Stimulated activated naive CD8-positive, alpha-beta T cell treated with anti-CD3 and anti-CD28 coated beads, Interleukin-15, amount 100 ng/mL, for 72 hours (primary cell): ENCODE data around the gene ARHGEF7.

Experiments
- ATAC-seq: fragments of 150-1000 bp; cut with Tn5 transposase; 2 replicates; pipeline ENCODE4 v1.10.0; 2021; ENCODE audit warnings: mild to moderate bottlenecking, moderate library complexity
- DNase-seq, 2 donors: peaks; one replicate each; pipeline ENCODE4 v3.0.0; 2021 to 2022
- H3K27ac Mint-ChIP-seq, 2 donors: one replicate each; pipeline ENCODE4 v1.8.0; 2022; ENCODE audit warnings: mild to moderate bottlenecking in 2 of 2, mixed read lengths in 2 of 2, moderate library complexity in 2 of 2
- H3K27me3 Mint-ChIP-seq: one replicate; pipeline ENCODE4 v1.8.0; 2022; ENCODE audit warnings: mixed read lengths
- H3K4me1 Mint-ChIP-seq: one replicate; pipeline ENCODE4 v1.8.0; 2022; ENCODE audit warnings: mild to moderate bottlenecking, mixed read lengths
- H3K4me3 Mint-ChIP-seq, 2 donors: one replicate each; pipeline ENCODE4 v1.8.0; 2022; ENCODE audit warnings: mild to moderate bottlenecking in 2 of 2, mixed read lengths in 2 of 2, moderate library complexity in 1 of 2
- H3K9me3 Mint-ChIP-seq, 2 donors: one replicate each; pipeline ENCODE4 v1.8.0; 2022; ENCODE audit warnings: mixed read lengths in 2 of 2

The ARHGEF7 gene

DNA sequence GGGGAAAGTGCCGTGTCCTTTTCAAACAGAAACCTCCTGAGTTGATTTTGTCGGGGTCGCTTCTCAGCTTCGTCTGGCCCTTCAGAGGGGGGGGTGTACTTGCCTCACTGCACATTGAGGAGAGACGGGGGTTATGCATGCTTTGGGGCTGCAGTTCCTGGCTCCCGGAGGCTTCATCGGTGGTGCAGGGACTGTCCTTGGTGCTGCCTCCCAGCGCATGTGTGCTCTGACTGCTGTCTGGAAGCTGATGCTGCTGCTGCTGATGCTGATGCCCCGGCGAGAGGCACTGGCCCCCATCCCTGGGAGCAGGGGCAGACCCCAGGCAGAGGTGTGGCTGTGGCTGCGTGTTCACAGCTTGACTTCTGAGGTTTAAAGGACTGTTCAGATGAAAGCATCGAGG is 91.0 kb downstream of the ARHGEF7 start:
- ATAC-seq, result no peak
- Mint-ChIP-seq H3K9me3 (no peaks in the 10 kb centered on the region), H3K4me1 (peaks cover 81% of the 10 kb centered on the region), H3K27me3 (no peaks in the 10 kb centered on the region), H3K27ac (no peak overlapping the region), H3K4me3 (no peak overlapping the region)
- DNase-seq, result no peak

- no peak overlapping the region for H3K4me3 Mint-ChIP-seq
- DNase-seq, result no peak
- no peaks in the 10 kb centered on the region for H3K9me3 Mint-ChIP-seq
- H3K27ac Mint-ChIP-seq, result no peak overlapping the region
- H3K4me1 Mint-ChIP-seq, result peaks cover 69% of the 10 kb centered on the region
- no peaks in the 10 kb centered on the region for H3K27me3 Mint-ChIP-seq
- ATAC-seq, result no peak
Measured at GRCh38 chr13:111209613-111210012, 94.5 kb downstream of the ARHGEF7 start.

- no peak overlapping the region for H3K4me3 Mint-ChIP-seq
Measured at GRCh38 chr13:111210091-111210490, 95.0 kb downstream of the ARHGEF7 start.

DNA sequence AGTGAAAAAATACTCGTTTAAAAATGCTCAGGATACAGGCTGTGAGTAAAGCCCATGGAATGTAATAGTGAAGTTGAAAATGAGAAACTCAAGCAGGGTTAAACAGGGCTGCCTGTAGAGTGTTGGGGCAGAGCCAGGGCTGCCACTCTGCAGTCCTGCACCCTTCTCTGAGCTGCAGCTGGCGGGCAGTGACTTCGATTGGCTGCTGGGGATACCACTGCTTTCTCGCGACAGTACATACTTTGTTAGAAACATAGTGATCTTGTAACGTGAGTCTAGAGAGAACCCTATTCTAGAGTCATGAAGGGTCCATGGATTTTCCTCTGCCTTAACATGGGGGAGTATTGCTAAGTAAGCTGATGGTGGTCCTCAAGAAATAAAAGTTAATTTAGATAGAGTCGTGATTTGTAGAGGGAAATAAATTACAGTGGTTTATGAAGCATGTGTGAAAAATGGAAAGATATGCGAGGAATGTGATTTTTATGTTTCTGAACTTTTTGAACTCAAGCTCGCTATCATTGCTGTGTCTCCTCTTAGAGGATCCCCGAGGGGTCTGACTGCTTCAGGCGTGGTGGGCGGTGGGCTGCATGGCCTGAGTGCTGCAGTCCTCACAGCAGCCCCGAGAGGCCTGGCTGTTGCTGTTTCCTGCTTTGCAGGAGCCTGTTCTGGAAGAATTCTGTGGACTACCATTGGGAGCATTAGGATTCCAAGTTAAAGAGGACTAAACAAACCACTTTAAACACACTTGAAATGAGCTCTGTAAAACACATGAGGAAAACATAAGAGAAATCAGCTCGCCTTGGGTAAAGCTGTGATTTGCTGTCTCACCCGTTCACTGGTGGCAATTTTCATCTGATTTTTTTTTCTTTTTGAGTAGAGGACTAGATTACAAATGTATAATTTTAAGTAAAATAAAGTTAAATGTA is 95.7 kb downstream of the ARHGEF7 start:
- H3K9me3 Mint-ChIP-seq, result no peaks in the 10 kb centered on the region

More at GRCh38 chr13:111210091-111210490, 95.0 kb downstream of the ARHGEF7 start:
- DNase-seq (no peak), ATAC-seq (no peak)
- no peak overlapping the region for H3K27ac Mint-ChIP-seq
- H3K9me3 Mint-ChIP-seq, result no peaks in the 10 kb centered on the region
- H3K4me1 Mint-ChIP-seq, result peaks cover 68% of the 10 kb centered on the region
- H3K27me3 Mint-ChIP-seq, result no peaks in the 10 kb centered on the region

GRCh38 chr13:111211789-111212516 is 96.8 kb downstream of the ARHGEF7 start:
- no peak for ATAC-seq
- DNase-seq, result no peak
- Mint-ChIP-seq H3K27me3 (no peaks in the 10 kb centered on the region), H3K27ac (no peak overlapping the region), H3K4me3 (no peak overlapping the region), H3K4me1 (peaks cover 74% of the 10 kb centered on the region), H3K9me3 (no peaks in the 10 kb centered on the region)

More for the DNA sequence above, 95.7 kb downstream of the ARHGEF7 start:
- Mint-ChIP-seq H3K4me1 (peaks cover 68% of the 10 kb centered on the region), H3K4me3 (no peak overlapping the region), H3K27ac (no peak overlapping the region), H3K27me3 (no peaks in the 10 kb centered on the region)
- DNase-seq (no peak), ATAC-seq (no peak)

DNA sequence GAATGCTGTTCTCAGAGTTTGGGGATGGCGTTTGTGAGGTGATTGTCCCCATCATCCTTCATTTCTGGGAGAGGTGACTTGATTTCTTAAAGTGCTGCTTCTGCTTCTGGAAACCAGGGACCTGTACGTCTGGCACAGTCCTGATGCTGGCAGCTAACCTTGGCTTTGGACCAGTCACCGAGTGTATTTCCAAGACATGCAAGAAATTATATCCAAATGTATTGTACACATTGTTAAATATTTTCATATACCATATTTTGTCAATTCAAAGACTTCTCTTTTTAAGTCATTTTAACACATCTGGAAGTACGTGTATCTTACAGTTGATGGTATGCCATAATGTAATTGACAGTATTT is 97.4 kb downstream of the ARHGEF7 start:
- H3K9me3 Mint-ChIP-seq, result no peaks in the 10 kb centered on the region
- ATAC-seq (no peak), DNase-seq (no peak)
- H3K27me3 Mint-ChIP-seq, result no peaks in the 10 kb centered on the region
- no peak overlapping the region for H3K4me3 Mint-ChIP-seq
- no peak overlapping the region for H3K27ac Mint-ChIP-seq
- peaks cover 79% of the 10 kb centered on the region for H3K4me1 Mint-ChIP-seq

DNA sequence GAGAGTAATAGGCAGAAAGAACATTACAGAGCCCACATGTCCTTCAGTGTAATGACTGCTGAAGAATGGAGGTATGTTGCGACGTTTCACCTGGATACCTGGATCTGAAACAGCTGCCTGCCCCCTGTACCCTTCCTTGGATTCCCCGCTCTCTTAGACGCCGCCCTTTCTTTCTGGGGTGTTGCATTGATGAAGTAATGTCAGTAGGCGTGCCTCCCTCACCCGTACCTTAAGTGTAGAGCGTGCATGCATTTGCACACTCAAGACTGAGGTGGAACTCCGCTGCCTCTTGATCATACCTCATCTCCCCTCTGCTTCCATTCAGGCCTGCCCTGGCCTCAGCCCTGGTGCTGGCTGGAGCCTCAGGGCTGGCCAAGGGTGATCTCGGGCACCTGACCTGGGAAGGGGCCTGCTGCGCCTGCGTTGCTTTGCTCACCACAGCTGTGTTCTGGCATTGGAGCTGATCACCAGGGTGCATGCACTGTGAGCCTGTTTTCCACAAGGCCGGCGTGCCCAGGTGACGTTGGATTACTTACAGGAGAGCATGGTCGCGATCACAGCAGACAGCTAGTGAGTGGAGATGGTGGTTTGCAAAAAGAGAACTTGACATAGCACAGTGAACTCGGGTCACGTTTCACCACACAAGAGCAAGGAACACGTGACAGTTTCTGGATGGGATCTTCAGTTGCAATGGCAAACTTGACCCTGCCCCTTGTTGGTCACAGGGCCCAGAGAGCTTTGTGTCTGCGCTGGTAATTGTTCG is 99.0 kb downstream of the ARHGEF7 start:
- no peak for ATAC-seq
- Mint-ChIP-seq H3K27ac (no peak overlapping the region), H3K27me3 (no peaks in the 10 kb centered on the region), H3K4me1 (peaks cover 77% of the 10 kb centered on the region), H3K4me3 (no peak overlapping the region), H3K9me3 (no peaks in the 10 kb centered on the region)
- DNase-seq, result no peak

GRCh38 chr13:111215081-111216047 is 100.3 kb downstream of the ARHGEF7 start:
- peak overlapping the region in 1 of 2 donors; percentile 19 for H3K27ac Mint-ChIP-seq
- ATAC-seq, result no peak
- H3K4me1 Mint-ChIP-seq, result peaks cover 67% of the 10 kb centered on the region
- H3K4me3 Mint-ChIP-seq, result no peak overlapping the region
- H3K9me3 Mint-ChIP-seq, result no peaks in the 10 kb centered on the region
- no peak for DNase-seq
- H3K27me3 Mint-ChIP-seq, result no peaks in the 10 kb centered on the region

DNA sequence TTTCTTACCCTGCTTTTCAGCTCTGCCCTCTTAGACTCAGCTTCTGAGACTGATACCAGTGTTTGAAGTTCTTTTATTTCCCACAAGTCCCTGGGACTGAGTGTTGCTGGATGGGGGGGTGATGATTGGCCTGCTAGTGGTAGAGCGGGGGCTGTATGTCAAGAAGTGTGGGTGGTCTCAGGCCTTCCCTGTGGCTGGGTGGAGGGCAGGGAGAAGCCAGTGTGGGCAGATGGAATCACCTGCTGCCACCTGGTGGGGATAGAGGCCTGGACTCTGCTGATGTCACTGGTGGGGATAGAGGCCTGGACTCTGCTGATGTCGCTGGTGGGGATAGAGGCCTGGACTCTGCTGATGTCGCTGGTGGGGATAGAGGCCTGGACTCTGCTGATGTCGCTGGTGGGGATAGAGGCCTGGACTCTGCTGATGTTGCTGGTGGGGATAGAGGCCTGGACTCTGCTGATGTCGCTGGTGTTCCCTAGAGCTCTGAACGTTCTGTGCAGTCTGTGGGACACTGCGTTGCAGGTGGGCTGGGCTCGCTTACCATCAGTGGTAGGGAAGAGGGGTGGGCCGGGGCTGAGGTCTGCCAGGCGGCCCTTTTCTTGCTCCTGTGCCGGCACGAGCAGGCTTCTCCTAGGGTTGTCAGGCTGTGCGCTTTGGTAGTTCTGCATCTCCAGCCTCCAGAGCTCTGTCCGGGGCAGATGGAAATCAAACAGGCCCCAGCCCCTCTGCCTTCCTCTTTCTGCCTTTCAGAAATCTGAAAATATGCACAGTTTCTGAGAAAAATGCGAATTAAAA is 101.3 kb downstream of the ARHGEF7 start:
- DNase-seq, result peak; percentile 26 to 54

DNA sequence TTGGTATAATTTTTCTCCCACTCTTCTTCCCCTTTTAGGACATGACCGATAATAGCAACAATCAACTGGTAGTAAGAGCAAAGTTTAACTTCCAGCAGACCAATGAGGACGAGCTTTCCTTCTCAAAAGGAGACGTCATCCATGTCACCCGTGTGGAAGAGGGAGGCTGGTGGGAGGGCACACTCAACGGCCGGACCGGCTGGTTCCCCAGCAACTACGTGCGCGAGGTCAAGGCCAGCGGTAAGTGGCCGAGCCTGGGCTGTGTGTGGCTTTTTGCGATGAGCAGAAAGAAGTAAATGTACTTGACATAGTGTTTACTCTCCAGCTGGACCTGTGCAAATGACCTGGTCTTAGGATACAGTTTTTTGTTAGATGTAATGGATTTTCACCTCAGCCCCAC is 102.5 kb downstream of the ARHGEF7 start:
- H3K4me1 Mint-ChIP-seq, result peaks cover 47% of the 10 kb centered on the region
- H3K9me3 Mint-ChIP-seq, result no peaks in the 10 kb centered on the region
- no peaks in the 10 kb centered on the region for H3K27me3 Mint-ChIP-seq
- no peak overlapping the region for H3K4me3 Mint-ChIP-seq
- ATAC-seq (no peak), DNase-seq (no peak)
- peak overlapping the region in 1 of 2 donors; percentile 42 for H3K27ac Mint-ChIP-seq

More for the DNA sequence above, 101.3 kb downstream of the ARHGEF7 start:
- H3K27ac Mint-ChIP-seq, result no peak overlapping the region
- ATAC-seq, result peak; percentile 88
- H3K9me3 Mint-ChIP-seq, result no peaks in the 10 kb centered on the region
- peaks cover 57% of the 10 kb centered on the region for H3K4me1 Mint-ChIP-seq
- no peak overlapping the region for H3K4me3 Mint-ChIP-seq
- H3K27me3 Mint-ChIP-seq, result no peaks in the 10 kb centered on the region

GRCh38 chr13:111219280-111219679 is 104.2 kb downstream of the ARHGEF7 start:
- Mint-ChIP-seq H3K9me3 (no peaks in the 10 kb centered on the region), H3K4me1 (peaks cover 44% of the 10 kb centered on the region), H3K4me3 (no peak overlapping the region), H3K27ac (no peak overlapping the region), H3K27me3 (no peaks in the 10 kb centered on the region)
- ATAC-seq, result no peak
- DNase-seq, result no peak

DNA sequence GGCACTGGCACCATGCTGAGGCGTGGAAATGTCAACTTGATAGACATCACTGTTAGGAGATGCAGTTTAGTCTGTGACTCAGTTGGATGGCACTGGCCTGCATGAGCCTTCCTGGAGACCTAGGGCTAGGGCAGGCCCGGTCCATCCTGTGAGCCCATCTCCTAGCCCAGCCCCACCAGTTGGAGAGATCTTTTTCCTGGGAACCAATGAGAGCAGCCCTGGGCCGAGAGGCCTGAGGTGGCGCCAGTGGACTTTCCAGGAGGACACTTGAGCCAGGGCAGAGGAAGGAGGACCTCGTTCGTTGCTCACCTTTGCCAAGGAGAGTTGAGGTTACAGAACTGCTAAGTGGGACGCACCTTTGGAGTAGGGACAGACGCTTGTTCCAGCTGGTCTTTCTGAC is 104.8 kb downstream of the ARHGEF7 start:
- Mint-ChIP-seq H3K27ac (no peak overlapping the region), H3K9me3 (no peaks in the 10 kb centered on the region), H3K4me3 (no peak overlapping the region), H3K27me3 (no peaks in the 10 kb centered on the region), H3K4me1 (peaks cover 45% of the 10 kb centered on the region)
- ATAC-seq (no peak), DNase-seq (no peak)

DNA sequence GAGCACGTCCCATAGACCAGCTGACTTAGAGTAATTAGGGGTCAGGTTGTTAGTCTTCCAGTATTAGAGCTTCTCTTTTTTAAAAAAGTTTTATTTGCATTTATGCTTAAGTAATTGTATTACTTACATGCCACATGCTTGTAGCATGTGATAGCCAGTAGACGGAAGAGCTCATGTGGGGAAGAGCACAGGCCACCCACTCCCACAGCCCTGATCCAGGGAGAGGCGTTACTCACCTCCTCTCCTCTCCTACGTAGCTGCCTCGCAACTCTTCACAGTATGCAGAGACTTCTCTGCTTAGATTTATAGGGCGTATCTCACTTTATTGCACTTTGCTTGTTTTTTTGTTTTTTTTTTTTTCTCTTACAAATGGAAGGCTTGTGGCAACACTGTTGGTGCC is 110.1 kb downstream of the ARHGEF7 start:
- no peak overlapping the region for H3K27ac Mint-ChIP-seq
- H3K4me1 Mint-ChIP-seq, result peaks cover 43% of the 10 kb centered on the region
- ATAC-seq (no peak), DNase-seq (no peak)
- H3K9me3 Mint-ChIP-seq, result no peaks in the 10 kb centered on the region
- H3K27me3 Mint-ChIP-seq, result no peaks in the 10 kb centered on the region
- H3K4me3 Mint-ChIP-seq, result no peak overlapping the region
